Astrocyte (in vitro differentiated cells and primary cell): ENCODE measurements around the gene ELSPBP1.

Experiments
- CTCF ChIP-seq: IDR thresholded peaks from 2 replicates; pipeline ENCODE4 v1.5.1; 2011; ENCODE audit warnings: low read depth, mild to moderate bottlenecking, inconsistent platforms, low read length, moderate library complexity; ENCODE audit not compliant: insufficient read depth
- EZH2 ChIP-seq: IDR thresholded peaks from 2 replicates; pipeline ENCODE4 v1.6.1; 2012; ENCODE audit warnings: mild to moderate bottlenecking, low read length, inconsistent platforms; ENCODE audit not compliant: insufficient read depth

DNA sequence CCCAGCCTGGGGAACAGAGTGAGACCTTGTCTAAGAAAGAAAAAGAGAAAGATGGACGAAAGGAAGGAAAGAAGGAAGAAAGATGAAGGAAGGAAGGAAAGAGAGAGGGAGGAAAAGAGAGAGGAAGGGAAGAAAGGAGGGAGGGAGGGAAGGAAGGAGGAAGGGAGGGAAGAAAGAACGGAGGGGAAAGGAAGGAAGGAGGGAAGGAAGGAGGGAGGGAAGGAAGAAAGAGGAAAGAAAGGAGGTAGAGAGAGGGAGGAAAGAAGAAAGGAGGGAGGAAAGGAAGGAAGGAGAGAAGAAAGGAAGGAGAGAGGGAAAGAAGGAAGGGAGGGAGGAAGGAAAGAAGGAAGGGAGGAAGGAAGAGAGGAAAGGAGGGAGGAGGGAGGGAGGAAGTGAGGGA is 28.6 kb downstream of the ELSPBP1 start:
- TF ChIP-seq CTCF (no peak), EZH2 (no peak)
